ENCODE data around the gene FLYWCH2. TPM values are rescaled to one million over a fixed set of nuclear protein-coding genes. Genes with fewer than 3 reads are reported as not detected.

FLYWCH2 gene
- total and polyA plus RNA-seq, 2 of the 13 experiments (the other 11 are each of a cell fraction or from before 2014, with no cell fraction given) = 16.9 to 19.8 TPM

DNA sequence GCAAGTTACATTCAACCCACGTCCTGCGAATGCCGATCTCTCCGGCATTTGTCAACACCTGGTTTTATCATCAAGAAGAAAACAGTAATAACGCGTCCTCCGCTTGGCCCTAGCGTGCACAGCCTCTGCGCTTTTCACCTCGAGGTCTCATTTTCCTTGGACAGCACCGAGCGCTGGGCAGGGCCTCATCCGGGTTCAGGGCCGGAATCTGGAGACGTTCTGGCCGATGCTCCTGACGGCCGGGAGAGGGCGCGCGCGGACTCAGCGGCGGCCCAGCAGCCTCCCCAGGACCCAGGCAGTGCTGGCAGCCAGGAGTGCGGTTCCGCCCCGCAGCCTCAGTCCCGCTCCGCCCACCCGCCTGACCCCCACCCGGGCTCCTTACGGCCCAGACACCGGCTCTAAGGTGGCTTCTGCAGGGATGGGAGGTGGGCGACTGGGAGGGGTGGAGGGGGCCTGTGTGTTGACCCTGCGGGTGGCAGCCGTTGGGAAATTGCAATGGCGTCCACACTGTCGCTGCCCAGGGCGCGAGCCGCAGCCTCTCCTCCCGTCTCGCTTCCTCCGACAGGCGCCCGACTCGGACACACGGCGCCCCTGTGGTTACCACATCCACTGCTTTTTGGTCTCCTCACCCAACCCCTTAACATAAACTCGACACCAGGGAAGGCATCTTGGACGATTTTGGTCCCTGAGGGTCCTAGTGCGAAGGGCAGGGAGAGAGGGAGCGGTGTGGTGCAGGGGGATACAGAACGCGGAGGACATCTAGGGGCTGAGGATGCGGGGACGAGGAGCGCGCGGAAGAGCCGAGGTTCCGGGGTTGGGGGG, 21.3 kb downstream of the FLYWCH2 start (continued):
- TF ChIP-seq ZNF335 (CRISPR knock-in tag; IDR thresholded peaks at IDR 0.05) (no peak), CCDC6 (CRISPR knock-in tag; IDR thresholded peaks at IDR 0.05) (peak; percentile 75), ZNF501 (CRISPR knock-in tag; IDR thresholded peaks at IDR 0.05) (peak; percentile 68), SPEN (CRISPR knock-in tag; IDR thresholded peaks at IDR 0.05; ENCODE audit: low read depth) (peak; percentile 85), CTCF (CRISPR knock-in tag; IDR thresholded peaks at IDR 0.05) (peak; percentile 95), ZNF792 (CRISPR knock-in tag; IDR thresholded peaks at IDR 0.05) (no peak), MTF2 (CRISPR knock-in tag; IDR thresholded peaks at IDR 0.05; ENCODE audit: borderline replicate concordance) (no peak), ATRX (CRISPR knock-in tag; IDR thresholded peaks at IDR 0.05; ENCODE audit: borderline replicate concordance) (no peak), ZNF546 (CRISPR knock-in tag; conservative IDR thresholded peaks at IDR 0.05) (no peak), KAT2B (IDR thresholded peaks at IDR 0.05; ENCODE audit: borderline replicate concordance, low read depth, low read length) (no peak), ZNF768 (CRISPR knock-in tag; IDR thresholded peaks at IDR 0.05) (peak; percentile 70)
- TF ChIP-seq, protein P1, sequence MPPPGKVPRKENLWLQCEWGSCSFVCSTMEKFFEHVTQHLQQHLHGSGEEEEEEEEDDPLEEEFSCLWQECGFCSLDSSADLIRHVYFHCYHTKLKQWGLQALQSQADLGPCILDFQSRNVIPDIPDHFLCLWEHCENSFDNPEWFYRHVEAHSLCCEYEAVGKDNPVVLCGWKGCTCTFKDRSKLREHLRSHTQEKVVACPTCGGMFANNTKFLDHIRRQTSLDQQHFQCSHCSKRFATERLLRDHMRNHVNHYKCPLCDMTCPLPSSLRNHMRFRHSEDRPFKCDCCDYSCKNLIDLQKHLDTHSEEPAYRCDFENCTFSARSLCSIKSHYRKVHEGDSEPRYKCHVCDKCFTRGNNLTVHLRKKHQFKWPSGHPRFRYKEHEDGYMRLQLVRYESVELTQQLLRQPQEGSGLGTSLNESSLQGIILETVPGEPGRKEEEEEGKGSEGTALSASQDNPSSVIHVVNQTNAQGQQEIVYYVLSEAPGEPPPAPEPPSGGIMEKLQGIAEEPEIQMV (CRISPR knock-in tag; IDR thresholded peaks at IDR 0.05; ENCODE audit: low read depth) = peak; percentile 77
- TF ChIP-seq, protein P2, sequence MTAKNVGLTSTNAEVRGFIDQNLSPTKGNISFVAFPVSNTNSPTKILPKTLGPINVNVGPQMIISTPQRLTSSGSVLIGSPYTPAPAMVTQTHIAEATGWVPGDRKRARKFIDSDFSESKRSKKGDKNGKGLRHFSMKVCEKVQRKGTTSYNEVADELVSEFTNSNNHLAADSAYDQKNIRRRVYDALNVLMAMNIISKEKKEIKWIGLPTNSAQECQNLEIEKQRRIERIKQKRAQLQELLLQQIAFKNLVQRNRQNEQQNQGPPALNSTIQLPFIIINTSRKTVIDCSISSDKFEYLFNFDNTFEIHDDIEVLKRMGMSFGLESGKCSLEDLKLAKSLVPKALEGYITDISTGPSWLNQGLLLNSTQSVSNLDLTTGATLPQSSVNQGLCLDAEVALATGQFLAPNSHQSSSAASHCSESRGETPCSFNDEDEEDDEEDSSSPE (CRISPR knock-in tag; IDR thresholded peaks at IDR 0.05) = no peak
- TF ChIP-seq, protein P3, sequence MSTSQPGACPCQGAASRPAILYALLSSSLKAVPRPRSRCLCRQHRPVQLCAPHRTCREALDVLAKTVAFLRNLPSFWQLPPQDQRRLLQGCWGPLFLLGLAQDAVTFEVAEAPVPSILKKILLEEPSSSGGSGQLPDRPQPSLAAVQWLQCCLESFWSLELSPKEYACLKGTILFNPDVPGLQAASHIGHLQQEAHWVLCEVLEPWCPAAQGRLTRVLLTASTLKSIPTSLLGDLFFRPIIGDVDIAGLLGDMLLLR (CRISPR knock-in tag; IDR thresholded peaks at IDR 0.05) = no peak
- TF ChIP-seq, protein P4, sequence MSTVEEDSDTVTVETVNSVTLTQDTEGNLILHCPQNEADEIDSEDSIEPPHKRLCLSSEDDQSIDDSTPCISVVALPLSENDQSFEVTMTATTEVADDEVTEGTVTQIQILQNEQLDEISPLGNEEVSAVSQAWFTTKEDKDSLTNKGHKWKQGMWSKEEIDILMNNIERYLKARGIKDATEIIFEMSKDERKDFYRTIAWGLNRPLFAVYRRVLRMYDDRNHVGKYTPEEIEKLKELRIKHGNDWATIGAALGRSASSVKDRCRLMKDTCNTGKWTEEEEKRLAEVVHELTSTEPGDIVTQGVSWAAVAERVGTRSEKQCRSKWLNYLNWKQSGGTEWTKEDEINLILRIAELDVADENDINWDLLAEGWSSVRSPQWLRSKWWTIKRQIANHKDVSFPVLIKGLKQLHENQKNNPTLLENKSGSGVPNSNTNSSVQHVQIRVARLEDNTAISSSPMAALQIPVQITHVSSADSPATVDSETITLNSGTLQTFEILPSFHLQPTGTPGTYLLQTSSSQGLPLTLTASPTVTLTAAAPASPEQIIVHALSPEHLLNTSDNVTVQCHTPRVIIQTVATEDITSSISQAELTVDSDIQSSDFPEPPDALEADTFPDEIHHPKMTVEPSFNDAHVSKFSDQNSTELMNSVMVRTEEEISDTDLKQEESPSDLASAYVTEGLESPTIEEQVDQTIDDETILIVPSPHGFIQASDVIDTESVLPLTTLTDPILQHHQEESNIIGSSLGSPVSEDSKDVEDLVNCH (CRISPR knock-in tag; IDR thresholded peaks at IDR 0.05) = peak; percentile 82; the same call in 1 of the 2 replicates
- TF ChIP-seq, protein P5, sequence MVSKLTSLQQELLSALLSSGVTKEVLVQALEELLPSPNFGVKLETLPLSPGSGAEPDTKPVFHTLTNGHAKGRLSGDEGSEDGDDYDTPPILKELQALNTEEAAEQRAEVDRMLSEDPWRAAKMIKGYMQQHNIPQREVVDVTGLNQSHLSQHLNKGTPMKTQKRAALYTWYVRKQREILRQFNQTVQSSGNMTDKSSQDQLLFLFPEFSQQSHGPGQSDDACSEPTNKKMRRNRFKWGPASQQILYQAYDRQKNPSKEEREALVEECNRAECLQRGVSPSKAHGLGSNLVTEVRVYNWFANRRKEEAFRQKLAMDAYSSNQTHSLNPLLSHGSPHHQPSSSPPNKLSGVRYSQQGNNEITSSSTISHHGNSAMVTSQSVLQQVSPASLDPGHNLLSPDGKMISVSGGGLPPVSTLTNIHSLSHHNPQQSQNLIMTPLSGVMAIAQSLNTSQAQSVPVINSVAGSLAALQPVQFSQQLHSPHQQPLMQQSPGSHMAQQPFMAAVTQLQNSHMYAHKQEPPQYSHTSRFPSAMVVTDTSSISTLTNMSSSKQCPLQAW (CRISPR knock-in tag; IDR thresholded peaks at IDR 0.05) = no peak; the same call in 1 of the 2 replicates

Data from HepG2 (cell line).